Fibroblast of lung (primary cell): ENCODE results near the gene NCAM2.

Source experiments
- CTCF ChIP-seq, 2 donors: IDR thresholded peaks in 1 of 2; conservative IDR thresholded peaks in 1 of 2; 1 replicate in 1 of 2; 2 replicates in 1 of 2; pipeline ENCODE4 v1.5.1; 2011 to 2012; ENCODE audit warnings: low read length in 2 of 2, control low read depth in 1 of 2, inconsistent platforms in 1 of 2, low read depth in 1 of 2, mild to moderate bottlenecking in 1 of 2
- EZH2 ChIP-seq: IDR thresholded peaks from 2 replicates; pipeline ENCODE4 v1.5.1; 2012; ENCODE audit warnings: low read length, control low read depth, mild to moderate bottlenecking; ENCODE audit errors: missing control alignments

- TF ChIP-seq CTCF (conservative IDR thresholded peaks at IDR 0.05 in 1 of 2, IDR thresholded peaks at IDR 0.05 in 1 of 2; ENCODE audit: low read depth in 1 of 2, low read length in 2 of 2) (no peak), EZH2 (no peak)
Measured at GRCh38 chr21:21046063-21046462, 47.9 kb downstream of the NCAM2 start.
